Fibroblast of villous mesenchyme (primary cell): Measurements from ENCODE around the gene WNK1. TPM values are rescaled to one million over a fixed set of nuclear protein-coding genes. Genes with fewer than 3 reads are reported as not detected.

Source experiments
- DNase-seq: peaks from one replicate; pipeline ENCODE4 v3.0.0-alpha.2; 2010; ENCODE audit warnings: low read depth
- H3K4me3 ChIP-seq: 2 replicates; pipeline ENCODE4 v1.5.1; 2011; ENCODE audit warnings: low read depth, mild to moderate bottlenecking, low read length
- total RNA-seq: library from RNA; depleted of rRNA; stranded (reverse); fragments of >200 nt; gene quantifications from 2 replicates; pipeline ENCODE4 v1.2.3, GENCODE V29; 2012
- TF ChIP-seq, protein P1 (sequence below): IDR thresholded peaks from 2 replicates; pipeline ENCODE4 v1.5.1; 2012; ENCODE audit warnings: low read depth, mild to moderate bottlenecking, low read length; ENCODE audit not compliant: insufficient read depth

WNK1 gene
- total RNA-seq, 1 donor = 92.4 TPM

- H3K4me3 ChIP-seq = no peak overlapping the region
- TF ChIP-seq, protein P1, sequence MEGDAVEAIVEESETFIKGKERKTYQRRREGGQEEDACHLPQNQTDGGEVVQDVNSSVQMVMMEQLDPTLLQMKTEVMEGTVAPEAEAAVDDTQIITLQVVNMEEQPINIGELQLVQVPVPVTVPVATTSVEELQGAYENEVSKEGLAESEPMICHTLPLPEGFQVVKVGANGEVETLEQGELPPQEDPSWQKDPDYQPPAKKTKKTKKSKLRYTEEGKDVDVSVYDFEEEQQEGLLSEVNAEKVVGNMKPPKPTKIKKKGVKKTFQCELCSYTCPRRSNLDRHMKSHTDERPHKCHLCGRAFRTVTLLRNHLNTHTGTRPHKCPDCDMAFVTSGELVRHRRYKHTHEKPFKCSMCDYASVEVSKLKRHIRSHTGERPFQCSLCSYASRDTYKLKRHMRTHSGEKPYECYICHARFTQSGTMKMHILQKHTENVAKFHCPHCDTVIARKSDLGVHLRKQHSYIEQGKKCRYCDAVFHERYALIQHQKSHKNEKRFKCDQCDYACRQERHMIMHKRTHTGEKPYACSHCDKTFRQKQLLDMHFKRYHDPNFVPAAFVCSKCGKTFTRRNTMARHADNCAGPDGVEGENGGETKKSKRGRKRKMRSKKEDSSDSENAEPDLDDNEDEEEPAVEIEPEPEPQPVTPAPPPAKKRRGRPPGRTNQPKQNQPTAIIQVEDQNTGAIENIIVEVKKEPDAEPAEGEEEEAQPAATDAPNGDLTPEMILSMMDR = no peak
- no peak for DNase-seq
Observed at GRCh38 chr12:907413-908185, 155.2 kb downstream of the WNK1 start.

GRCh38 chr12:909861-910260, 157.5 kb downstream of the WNK1 start:
- TF ChIP-seq, protein P1 = no peak
- DNase-seq = no peak
- no peak overlapping the region for H3K4me3 ChIP-seq

GRCh38 chr12:910416-910815, 158.0 kb downstream of the WNK1 start:
- no peak for DNase-seq
- H3K4me3 ChIP-seq = no peak overlapping the region
- TF ChIP-seq, protein P1 = no peak

- TF ChIP-seq, protein P1 = no peak
- no peak for DNase-seq
Observed at GRCh38 chr12:911191-911826, 158.9 kb downstream of the WNK1 start.

DNA sequence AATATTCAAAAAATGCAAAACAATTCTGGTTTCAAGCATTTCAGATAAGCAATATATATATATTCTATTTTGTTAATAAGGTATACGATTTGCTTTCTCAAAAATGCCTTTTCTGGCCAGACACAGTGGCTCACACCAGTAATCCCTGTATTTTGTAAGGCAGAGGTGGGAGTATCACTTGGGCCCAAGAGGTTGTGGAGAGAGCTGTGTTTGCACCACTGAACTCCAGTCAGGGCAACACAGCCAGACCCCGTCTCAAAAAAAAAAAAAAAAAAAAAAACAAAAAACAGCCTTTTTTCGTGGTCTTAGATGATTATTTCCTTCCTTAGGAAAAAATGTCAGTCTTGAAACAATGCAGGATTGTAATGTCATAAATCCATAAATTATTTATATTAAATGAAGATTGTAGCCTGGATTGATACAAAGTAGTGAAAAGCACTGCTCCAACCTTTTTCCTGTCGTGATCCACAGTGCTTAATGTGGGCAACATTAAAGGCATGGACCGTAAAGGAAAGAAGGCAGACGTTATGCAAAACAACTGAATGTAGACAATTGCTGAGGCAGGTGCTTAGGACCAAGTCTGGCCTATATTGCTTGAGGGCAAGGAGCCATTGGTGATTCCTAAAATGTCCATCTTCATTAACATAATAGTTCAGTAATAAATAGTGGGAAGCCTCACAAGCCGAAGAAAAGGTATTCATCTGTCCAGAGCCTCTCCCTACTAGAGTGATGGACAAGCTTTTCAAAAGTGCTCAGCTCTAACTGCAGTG, 160.3 kb downstream of the WNK1 start:
- no peak for DNase-seq
- no peak overlapping the region for H3K4me3 ChIP-seq
- TF ChIP-seq, protein P1 = no peak

More at GRCh38 chr12:911191-911826, 158.9 kb downstream of the WNK1 start:
- no peak overlapping the region for H3K4me3 ChIP-seq

DNA sequence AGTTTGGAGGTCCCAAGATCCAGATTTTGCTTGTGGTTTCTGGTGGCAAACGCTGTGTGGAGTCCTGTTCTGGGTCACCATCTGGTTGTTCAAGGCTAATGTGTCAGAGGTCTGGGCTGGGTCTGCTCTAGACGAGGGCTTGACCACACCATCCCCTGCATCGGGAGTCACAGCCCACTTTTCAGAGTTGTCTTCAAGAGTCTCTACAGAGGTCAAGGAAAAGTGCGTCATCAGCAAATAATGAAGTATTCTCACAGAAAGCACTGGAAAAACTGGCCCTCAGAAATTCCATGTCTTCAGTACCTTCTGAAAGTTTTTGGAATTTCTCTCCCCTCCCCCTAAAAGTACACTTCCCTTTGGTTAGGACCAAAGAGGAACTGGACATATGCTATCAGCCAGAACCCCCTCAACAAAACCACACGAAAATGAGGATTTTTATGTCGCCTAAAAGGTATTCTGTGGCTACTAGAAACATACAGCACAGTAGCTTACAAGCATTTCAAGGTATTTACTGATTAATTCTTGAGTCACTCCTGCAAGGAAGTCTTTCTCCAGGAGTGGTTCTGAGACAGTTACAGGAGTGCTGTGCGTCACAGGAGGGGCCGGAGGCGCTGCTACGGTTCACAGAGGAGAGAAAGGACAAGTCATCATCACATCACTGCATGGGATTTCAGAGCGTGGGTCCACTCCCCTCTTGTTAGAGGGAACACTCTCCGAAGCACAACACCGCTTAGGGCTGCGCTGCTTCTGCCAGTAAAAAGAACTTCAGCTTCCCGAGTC, 161.7 kb downstream of the WNK1 start:
- TF ChIP-seq, protein P1 = no peak
- peak; percentile 35 for DNase-seq
- no peak overlapping the region for H3K4me3 ChIP-seq
